ENCODE data around the gene PLAAT2. TPM values are rescaled to one million over a fixed set of nuclear protein-coding genes. Genes with fewer than 3 reads are reported as not detected.

Gene PLAAT2
- total RNA-seq, 1 donor from 2014 or later = 1.3 TPM

GRCh38 chr11:63598556-63598955, 35.4 kb upstream of the PLAAT2 start:
- no peaks in the 10 kb centered on the region for H3K36me3 ChIP-seq (ENCODE audit: control insufficient read depth, insufficient read depth, low read length)
- DNase-seq (ENCODE audit: low read depth) = no peak
- no peak overlapping the region for H3K4me3 ChIP-seq (ENCODE audit: low read depth, low read length)
- TF ChIP-seq CTCF (IDR thresholded peaks at IDR 0.05; ENCODE audit: insufficient read depth, low read length, severe bottlenecking) = no peak
- H3K27me3 ChIP-seq (ENCODE audit: control insufficient read depth, insufficient read depth, low read length) = no peaks in the 10 kb centered on the region
- FAIRE-seq = no peak

GRCh38 chr11:63595296-63595695, 32.1 kb upstream of the PLAAT2 start:
- Histone ChIP-seq H3K36me3 (ENCODE audit: control insufficient read depth, insufficient read depth, low read length) (no peaks in the 10 kb centered on the region), H3K4me3 (ENCODE audit: low read depth, low read length) (no peak overlapping the region), H3K27me3 (ENCODE audit: control insufficient read depth, insufficient read depth, low read length) (no peaks in the 10 kb centered on the region)
- DNase-seq (ENCODE audit: low read depth) (no peak), FAIRE-seq (no peak)
- no peak for TF ChIP-seq CTCF (IDR thresholded peaks at IDR 0.05; ENCODE audit: insufficient read depth, low read length, severe bottlenecking)

GRCh38 chr11:63592975-63593395, 29.8 kb upstream of the PLAAT2 start:
- peak; percentile 68 for TF ChIP-seq CTCF (IDR thresholded peaks at IDR 0.05; ENCODE audit: insufficient read depth, low read length, severe bottlenecking)
- Histone ChIP-seq H3K36me3 (ENCODE audit: control insufficient read depth, insufficient read depth, low read length) (no peaks in the 10 kb centered on the region), H3K4me3 (ENCODE audit: low read depth, low read length) (no peak overlapping the region), H3K27me3 (ENCODE audit: control insufficient read depth, insufficient read depth, low read length) (no peaks in the 10 kb centered on the region)
- peak; percentile 27 for DNase-seq (ENCODE audit: low read depth)
- no peak for FAIRE-seq

GRCh38 chr11:63590024-63590788, 27.0 kb upstream of the PLAAT2 start:
- no peak for DNase-seq (ENCODE audit: low read depth)
- no peak for TF ChIP-seq CTCF (IDR thresholded peaks at IDR 0.05; ENCODE audit: insufficient read depth, low read length, severe bottlenecking)
- H3K36me3 ChIP-seq (ENCODE audit: control insufficient read depth, insufficient read depth, low read length) = no peaks in the 10 kb centered on the region
- H3K4me3 ChIP-seq (ENCODE audit: low read depth, low read length) = no peak overlapping the region
- H3K27me3 ChIP-seq (ENCODE audit: control insufficient read depth, insufficient read depth, low read length) = no peaks in the 10 kb centered on the region
- no peak for FAIRE-seq

GRCh38 chr11:63589000-63589399, 25.8 kb upstream of the PLAAT2 start:
- no peak for TF ChIP-seq CTCF (IDR thresholded peaks at IDR 0.05; ENCODE audit: insufficient read depth, low read length, severe bottlenecking)
- Histone ChIP-seq H3K4me3 (ENCODE audit: low read depth, low read length) (no peak overlapping the region), H3K36me3 (ENCODE audit: control insufficient read depth, insufficient read depth, low read length) (no peaks in the 10 kb centered on the region), H3K27me3 (ENCODE audit: control insufficient read depth, insufficient read depth, low read length) (no peaks in the 10 kb centered on the region)
- FAIRE-seq (no peak), DNase-seq (ENCODE audit: low read depth) (no peak)

All from bronchial epithelial cell (primary cell).